GM12872 (cell line): ENCODE data around the gene SND1.

Experiments used
- CTCF ChIP-seq: IDR thresholded peaks from 3 replicates; pipeline ENCODE4 v1.5.1; 2011; ENCODE audit warnings: low read depth, mild to moderate bottlenecking, low read length, moderate library complexity; ENCODE audit not compliant: insufficient read depth

The SND1 gene

GRCh38 chr7:127980901-127981300, 328.9 kb downstream of the SND1 start:
- no peak for TF ChIP-seq CTCF

GRCh38 chr7:127981965-127982364, 330.0 kb downstream of the SND1 start:
- TF ChIP-seq CTCF = no peak

- no peak for TF ChIP-seq CTCF
Measured at GRCh38 chr7:127983804-127984332, 331.9 kb downstream of the SND1 start.

GRCh38 chr7:127986581-127987521, 334.9 kb downstream of the SND1 start:
- TF ChIP-seq CTCF = no peak

GRCh38 chr7:127988751-127989150, 336.8 kb downstream of the SND1 start:
- TF ChIP-seq CTCF = no peak

GRCh38 chr7:127993317-127993716, 341.3 kb downstream of the SND1 start:
- no peak for TF ChIP-seq CTCF

GRCh38 chr7:127993987-127994386, 342.0 kb downstream of the SND1 start:
- TF ChIP-seq CTCF = no peak
